Panc1 (cell line): ENCODE results near the gene MAP2K3. TPM values are rescaled to one million over a fixed set of nuclear protein-coding genes. Genes with fewer than 3 reads are reported as not detected.

Experiments used
- ATAC-seq: fragments of 200-7000 bp; cut with Tn5 transposase; 2 replicates; pipeline ENCODE4 v1.9.1; 2020; ENCODE audit warnings: mild to moderate bottlenecking, moderate library complexity
- BruUV-seq: library from RNA; stranded (reverse); fragments of 400-500 nt; replicated peaks from 2 replicates; lab custom pipeline; 2021; lab: Mats Ljungman, UMichigan
- CTCF ChIA-PET: fragments of 300-600 bp; sonication (Branson Sonifier 250); formaldehyde crosslinking; loops from one replicate; lab custom pipeline; 2022; ENCODE audit warnings: antibody characterized with exemption; lab: Charles Lee
- POLR2A ChIA-PET: fragments of 300-600 bp; sonication (Branson Sonifier 250); formaldehyde crosslinking; loops from one replicate; lab custom pipeline; 2022; ENCODE audit warnings: antibody characterized with exemption; lab: Charles Lee
- DNase-seq: peaks from one replicate; pipeline ENCODE4 v3.0.0-alpha.2; 2010; ENCODE audit warnings: low read depth, low spot score
- H3K27ac ChIP-seq: 2 replicates; pipeline ENCODE4 v1.5.1; 2011; ENCODE audit warnings: mild to moderate bottlenecking, low read length, inconsistent platforms
- H3K27me3 ChIP-seq: fragments of 200-500 bp; sonication (Bioruptor generic); 2 replicates; pipeline ENCODE4 v1.6.0; 2014; ENCODE audit warnings: low read length, inconsistent platforms; ENCODE audit not compliant: control insufficient read depth, insufficient read depth
- H3K36me3 ChIP-seq: fragments of 200-500 bp; sonication (Bioruptor generic); 2 replicates; pipeline ENCODE4 v1.5.1; 2014; ENCODE audit warnings: inconsistent platforms, mild to moderate bottlenecking, low read length, moderate library complexity; ENCODE audit not compliant: control insufficient read depth, insufficient read depth
- H3K4me1 ChIP-seq: 2 replicates; pipeline ENCODE4 v1.5.1; 2011; ENCODE audit warnings: inconsistent platforms, mild to moderate bottlenecking, low read length, moderate library complexity; ENCODE audit not compliant: control insufficient read depth, insufficient read depth
- H3K4me3 ChIP-seq, 2 experiments: 2 replicates each; pipeline ENCODE4 v1.5.1; 2011 to 2012; ENCODE audit warnings: low read depth in 2 of 2, low read length in 2 of 2, mild to moderate bottlenecking in 2 of 2, inconsistent platforms in 1 of 2, moderate library complexity in 1 of 2
- H3K9me3 ChIP-seq: fragments of 200-500 bp; sonication (Bioruptor generic); 2 replicates; pipeline ENCODE4 v1.5.1; 2014; ENCODE audit warnings: low read depth, mild to moderate bottlenecking, inconsistent platforms, low read length, moderate library complexity; ENCODE audit not compliant: control insufficient read depth, insufficient read depth
- CTCF ChIP-seq: fragments of 450-650 bp; IDR thresholded peaks from 2 replicates; pipeline ENCODE4 v1.5.1; 2017; ENCODE audit warnings: mild to moderate bottlenecking
- POLR2AphosphoS5 ChIP-seq: IDR thresholded peaks from 2 replicates; pipeline ENCODE4 v1.6.1; 2012; ENCODE audit warnings: mild to moderate bottlenecking, low read depth, low read length, moderate library complexity
- REST ChIP-seq, 2 experiments: IDR thresholded peaks; 2 replicates each; pipeline ENCODE4 v1.6.1; 2011 to 2012; ENCODE audit warnings: low read depth in 2 of 2, control low read depth in 1 of 2, low read length in 1 of 2, mild to moderate bottlenecking in 1 of 2, moderate library complexity in 1 of 2; ENCODE audit not compliant: insufficient read depth in 1 of 2
- SIN3A ChIP-seq: IDR thresholded peaks from 2 replicates; pipeline ENCODE4 v1.6.1; 2012; ENCODE audit warnings: low read depth, mild to moderate bottlenecking, low read length, moderate library complexity, borderline replicate concordance; ENCODE audit not compliant: insufficient read depth
- TCF7L2 ChIP-seq: IDR thresholded peaks from 2 replicates; pipeline ENCODE4 v1.6.1; 2011; ENCODE audit warnings: mild to moderate bottlenecking, low read depth, low read length, inconsistent platforms
- in situ Hi-C: cut with HindIII; loops from 2 replicates; pipeline ENCODE4 v1.10.0; 2016; ENCODE audit warnings: low sequenced_read_pairs, low pct_unique_long_range_greater_than_20kb
- intact Hi-C: fragments of 100-400 bp; cut with micrococcal nuclease; formaldehyde crosslinking; loops from one replicate; pipeline ENCODE4 v1.10.0; 2022; ENCODE audit not compliant: unreplicated experiment
- total RNA-seq: library from RNA; stranded (reverse); gene quantifications from one replicate; pipeline ENCODE4 v1.2.1, GENCODE V29; 2021; ENCODE audit not compliant: unreplicated experiment

MAP2K3 gene
- total RNA-seq, 1 experiment from 2014 or later = 44.4 TPM

GRCh38 chr17:21249920-21250703, 34.4 kb upstream of the MAP2K3 start:
- DNase-seq = no peak
- H3K36me3 ChIP-seq = no peaks in the 10 kb centered on the region
- H3K4me1 ChIP-seq = no peaks in the 10 kb centered on the region
- ChIA-PET CTCF (no interaction called here), POLR2A (no interaction called here)
- H3K27ac ChIP-seq = no peak overlapping the region
- no peaks in the 10 kb centered on the region for H3K27me3 ChIP-seq
- BruUV-seq = no TSS peak
- H3K4me3 ChIP-seq = no peak overlapping the region
- no peak for TF ChIP-seq CTCF
- TF ChIP-seq TCF7L2 = no peak
- no peak for TF ChIP-seq REST (IDR thresholded peaks at IDR 0.05; ENCODE audit: insufficient read depth in 1 of 2, low read depth in 2 of 2, low read length in 1 of 2)
- no peak for TF ChIP-seq SIN3A
- no peak for TF ChIP-seq POLR2AphosphoS5
- H3K9me3 ChIP-seq = no peaks in the 10 kb centered on the region
- no peak for ATAC-seq
- in situ Hi-C loops (no loop called here), intact Hi-C loops (no loop called here)

- H3K9me3 ChIP-seq = no peaks in the 10 kb centered on the region
- H3K4me3 ChIP-seq = no peak overlapping the region
- CTCF ChIA-PET = no interaction called here
- no TSS peak for BruUV-seq
- H3K4me1 ChIP-seq = no peaks in the 10 kb centered on the region
- no peak for ATAC-seq
- DNase-seq = no peak
- H3K27ac ChIP-seq = no peak overlapping the region
- TF ChIP-seq CTCF = no peak
- TF ChIP-seq TCF7L2 = no peak
- H3K36me3 ChIP-seq = no peaks in the 10 kb centered on the region
- in situ Hi-C loops = no loop called here
- intact Hi-C loops = no loop called here
- POLR2A ChIA-PET = no interaction called here
- H3K27me3 ChIP-seq = no peaks in the 10 kb centered on the region
Measured at GRCh38 chr17:21250854-21251253, 33.7 kb upstream of the MAP2K3 start.
